ENCODE results near the gene DDA1.

Gene DDA1

GRCh38 chr19:17314007-17314593 lies 4.7 kb downstream of the DDA1 start:
- no peak overlapping the region for H3K4me3 ChIP-seq (ENCODE audit: low read length in 2 of 2)
- H3K9me3 ChIP-seq (ENCODE audit: control insufficient read depth in 2 of 2, low read length in 2 of 2) = no peaks in the 10 kb centered on the region
- H3K27ac ChIP-seq (ENCODE audit: low read length) = no peak overlapping the region
- H3K27me3 ChIP-seq (ENCODE audit: control insufficient read depth in 1 of 2, insufficient read depth in 2 of 2, low read length in 2 of 2) = no peaks in the 10 kb centered on the region
- H3K36me3 ChIP-seq (ENCODE audit: control insufficient read depth in 2 of 2, insufficient read depth in 2 of 2, low read length in 2 of 2) = peaks cover 18 to 21% of the 10 kb centered on the region in 2 donors
- H3K4me1 ChIP-seq (ENCODE audit: control insufficient read depth, insufficient read depth, low read length) = peaks cover 23% of the 10 kb centered on the region
- no peak overlapping the region for H3K9ac ChIP-seq (ENCODE audit: low read length in 2 of 2)

DNA sequence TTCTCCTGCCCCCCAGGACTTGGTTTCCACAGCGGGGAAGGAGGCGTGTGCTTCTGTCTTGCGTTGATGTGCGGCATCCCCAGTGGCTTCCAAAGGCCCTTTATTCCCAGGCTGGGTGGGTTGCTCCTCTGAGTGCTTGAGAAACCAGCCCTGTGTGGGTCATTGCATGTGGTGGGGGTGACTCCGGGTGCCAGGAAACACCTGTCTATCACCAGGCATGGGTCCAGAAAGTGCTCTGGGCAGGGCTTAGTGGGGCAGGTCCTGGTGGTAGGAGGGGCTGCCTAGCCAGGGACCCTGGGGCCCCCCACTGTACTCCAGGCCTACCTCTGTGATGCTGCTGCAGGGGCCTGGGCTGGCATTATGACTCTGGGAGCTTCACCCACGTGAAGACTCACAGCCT lies 9.6 kb downstream of the DDA1 start:
- no peak overlapping the region for H3K4me3 ChIP-seq (ENCODE audit: low read length in 2 of 2)
- peaks cover 4% of the 10 kb centered on the region for H3K4me1 ChIP-seq (ENCODE audit: control insufficient read depth, insufficient read depth, low read length)
- no peaks in the 10 kb centered on the region for H3K9me3 ChIP-seq (ENCODE audit: control insufficient read depth in 2 of 2, low read length in 2 of 2)
- H3K27ac ChIP-seq (ENCODE audit: low read length) = no peak overlapping the region
- H3K36me3 ChIP-seq (ENCODE audit: control insufficient read depth in 2 of 2, insufficient read depth in 2 of 2, low read length in 2 of 2) = peaks cover 24 to 30% of the 10 kb centered on the region in 2 donors
- H3K27me3 ChIP-seq (ENCODE audit: control insufficient read depth in 1 of 2, insufficient read depth in 2 of 2, low read length in 2 of 2) = no peaks in the 10 kb centered on the region
- H3K9ac ChIP-seq (ENCODE audit: low read length in 2 of 2) = no peak overlapping the region

DNA sequence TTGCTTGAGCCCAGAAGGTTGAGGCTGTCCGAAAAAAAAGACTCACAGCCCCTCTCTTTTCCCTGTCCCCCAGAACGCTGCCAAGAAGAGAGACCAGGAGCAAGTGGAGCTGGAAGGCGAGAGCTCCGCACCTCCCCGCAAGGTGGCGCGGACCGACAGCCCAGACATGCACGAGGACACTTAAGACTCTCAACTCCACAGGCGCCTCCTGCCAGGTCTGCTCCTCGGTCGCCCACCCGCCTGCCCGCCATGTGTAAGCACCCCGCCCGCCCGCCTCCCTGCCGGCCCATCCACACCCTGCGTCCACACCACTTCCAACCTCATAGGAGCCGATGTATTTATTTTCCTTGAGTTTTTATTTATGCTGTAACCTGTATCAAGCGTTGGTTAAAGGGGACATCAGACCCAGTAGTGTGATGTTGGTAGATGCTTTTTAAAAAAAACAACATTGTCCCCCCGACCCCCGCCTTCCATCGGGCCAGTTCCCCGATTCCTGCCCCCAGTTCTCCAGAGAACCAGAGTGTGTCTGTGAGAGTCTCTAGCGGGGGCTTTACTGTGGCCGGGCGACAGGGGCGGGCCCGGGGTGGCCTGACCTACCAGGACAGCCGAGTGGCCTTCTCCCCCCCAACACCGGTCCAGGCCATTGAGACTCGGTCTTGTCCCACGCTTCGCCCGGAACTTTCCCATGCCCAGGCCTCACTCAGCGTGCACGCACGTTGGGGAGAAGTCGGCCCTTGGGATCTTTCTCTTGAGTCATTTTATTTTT lies 10.3 kb downstream of the DDA1 start:
- Histone ChIP-seq H3K9me3 (ENCODE audit: control insufficient read depth in 2 of 2, low read length in 2 of 2) (no peaks in the 10 kb centered on the region), H3K36me3 (ENCODE audit: control insufficient read depth in 2 of 2, insufficient read depth in 2 of 2, low read length in 2 of 2) (peaks cover 17 to 23% of the 10 kb centered on the region in 2 donors), H3K27me3 (ENCODE audit: control insufficient read depth in 1 of 2, insufficient read depth in 2 of 2, low read length in 2 of 2) (no peaks in the 10 kb centered on the region), H3K9ac (ENCODE audit: low read length in 2 of 2) (no peak overlapping the region), H3K4me3 (ENCODE audit: low read length in 2 of 2) (no peak overlapping the region), H3K4me1 (ENCODE audit: control insufficient read depth, insufficient read depth, low read length) (peaks cover 4% of the 10 kb centered on the region), H3K27ac (ENCODE audit: low read length) (no peak overlapping the region)

DNA sequence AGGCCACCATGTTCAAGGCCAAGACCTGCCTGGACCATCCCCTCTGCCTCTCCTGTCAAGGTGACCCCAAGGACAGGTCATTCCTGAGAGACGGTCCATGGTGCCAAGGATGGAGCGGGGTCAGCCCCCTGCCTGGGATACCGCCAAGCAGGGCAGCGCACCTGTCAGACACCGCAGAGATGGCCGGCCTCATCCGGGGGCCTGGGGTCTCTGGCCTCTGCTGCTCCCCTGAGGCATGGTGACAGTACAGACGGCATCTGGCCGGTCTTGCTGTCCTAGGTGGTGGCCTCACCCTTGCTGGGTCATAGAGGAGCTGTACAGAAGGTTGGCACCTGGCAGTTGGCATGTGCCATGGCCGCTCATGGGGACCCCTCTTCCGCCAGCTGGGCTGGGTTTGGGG lies 11.1 kb downstream of the DDA1 start:
- peaks cover 7% of the 10 kb centered on the region for H3K4me1 ChIP-seq (ENCODE audit: control insufficient read depth, insufficient read depth, low read length)
- no peak overlapping the region for H3K4me3 ChIP-seq (ENCODE audit: low read length in 2 of 2)
- no peak overlapping the region for H3K27ac ChIP-seq (ENCODE audit: low read length)
- no peak overlapping the region for H3K9ac ChIP-seq (ENCODE audit: low read length in 2 of 2)
- H3K27me3 ChIP-seq (ENCODE audit: control insufficient read depth in 1 of 2, insufficient read depth in 2 of 2, low read length in 2 of 2) = no peaks in the 10 kb centered on the region
- H3K36me3 ChIP-seq (ENCODE audit: control insufficient read depth in 2 of 2, insufficient read depth in 2 of 2, low read length in 2 of 2) = peaks cover 15 to 20% of the 10 kb centered on the region in 2 donors
- no peaks in the 10 kb centered on the region for H3K9me3 ChIP-seq (ENCODE audit: control insufficient read depth in 2 of 2, low read length in 2 of 2)

GRCh38 chr19:17321655-17322489 lies 12.5 kb downstream of the DDA1 start:
- Histone ChIP-seq H3K9me3 (ENCODE audit: control insufficient read depth in 2 of 2, low read length in 2 of 2) (no peaks in the 10 kb centered on the region), H3K27me3 (ENCODE audit: control insufficient read depth in 1 of 2, insufficient read depth in 2 of 2, low read length in 2 of 2) (no peaks in the 10 kb centered on the region), H3K36me3 (ENCODE audit: control insufficient read depth in 2 of 2, insufficient read depth in 2 of 2, low read length in 2 of 2) (peaks cover 9 to 13% of the 10 kb centered on the region in 2 donors), H3K4me3 (ENCODE audit: low read length in 2 of 2) (no peak overlapping the region), H3K9ac (ENCODE audit: low read length in 2 of 2) (no peak overlapping the region), H3K27ac (ENCODE audit: low read length) (no peak overlapping the region), H3K4me1 (ENCODE audit: control insufficient read depth, insufficient read depth, low read length) (peaks cover 7% of the 10 kb centered on the region)

GRCh38 chr19:17322854-17323253 lies 13.5 kb downstream of the DDA1 start:
- Histone ChIP-seq H3K9me3 (ENCODE audit: control insufficient read depth in 2 of 2, low read length in 2 of 2) (no peaks in the 10 kb centered on the region), H3K36me3 (ENCODE audit: control insufficient read depth in 2 of 2, insufficient read depth in 2 of 2, low read length in 2 of 2) (peaks cover 9 to 13% of the 10 kb centered on the region in 2 donors), H3K4me3 (ENCODE audit: low read length in 2 of 2) (no peak overlapping the region), H3K27ac (ENCODE audit: low read length) (no peak overlapping the region), H3K27me3 (ENCODE audit: control insufficient read depth in 1 of 2, insufficient read depth in 2 of 2, low read length in 2 of 2) (no peaks in the 10 kb centered on the region), H3K4me1 (ENCODE audit: control insufficient read depth, insufficient read depth, low read length) (peaks cover 12% of the 10 kb centered on the region), H3K9ac (ENCODE audit: low read length in 2 of 2) (no peak overlapping the region)

DNA sequence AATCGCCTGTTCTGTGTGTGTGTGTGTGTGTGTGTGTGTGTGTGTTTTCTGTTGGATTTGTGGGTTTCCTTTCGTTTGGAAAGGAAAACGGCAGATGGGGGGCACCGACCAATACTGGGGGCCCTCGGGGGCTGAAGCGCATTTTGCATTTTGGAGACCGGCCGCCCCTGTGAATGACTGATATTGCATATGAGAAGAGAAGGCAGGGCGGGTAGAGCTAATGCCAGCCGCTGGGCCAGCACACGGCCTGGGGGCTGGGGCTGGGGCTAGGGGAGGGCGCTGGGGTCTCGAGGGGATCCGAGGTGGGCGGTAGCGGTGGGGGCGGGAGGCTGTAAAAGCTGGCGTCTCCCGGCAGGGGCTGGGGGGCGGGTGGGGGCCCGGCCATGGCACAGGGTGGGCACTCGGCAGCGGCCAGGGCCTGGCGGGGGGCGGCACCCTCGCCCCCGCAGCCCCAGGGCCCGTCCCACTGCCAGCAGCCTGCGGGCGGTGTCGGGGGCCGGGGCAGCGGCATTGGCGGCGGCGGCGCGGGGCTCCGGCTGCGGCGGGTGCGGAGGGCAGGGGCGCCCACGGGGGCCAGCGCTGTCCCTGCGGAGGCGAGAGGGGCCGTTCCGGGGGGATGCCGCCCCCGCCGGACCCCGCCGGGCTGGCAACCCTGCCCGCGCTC lies 14.1 kb downstream of the DDA1 start:
- no peaks in the 10 kb centered on the region for H3K27me3 ChIP-seq (ENCODE audit: control insufficient read depth in 1 of 2, insufficient read depth in 2 of 2, low read length in 2 of 2)
- H3K36me3 ChIP-seq (ENCODE audit: control insufficient read depth in 2 of 2, insufficient read depth in 2 of 2, low read length in 2 of 2) = peaks cover 9 to 13% of the 10 kb centered on the region in 2 donors
- H3K4me1 ChIP-seq (ENCODE audit: control insufficient read depth, insufficient read depth, low read length) = peaks cover 18% of the 10 kb centered on the region
- no peak overlapping the region for H3K9ac ChIP-seq (ENCODE audit: low read length in 2 of 2)
- H3K9me3 ChIP-seq (ENCODE audit: control insufficient read depth in 2 of 2, low read length in 2 of 2) = no peaks in the 10 kb centered on the region
- no peak overlapping the region for H3K4me3 ChIP-seq (ENCODE audit: low read length in 2 of 2)
- no peak overlapping the region for H3K27ac ChIP-seq (ENCODE audit: low read length)

- peaks cover 21% of the 10 kb centered on the region for H3K4me1 ChIP-seq (ENCODE audit: control insufficient read depth, insufficient read depth, low read length)
- H3K9ac ChIP-seq (ENCODE audit: low read length in 2 of 2) = no peak overlapping the region
- H3K27ac ChIP-seq (ENCODE audit: low read length) = no peak overlapping the region
- peaks cover 0 to 2% of the 10 kb centered on the region in 2 donors for H3K27me3 ChIP-seq (ENCODE audit: control insufficient read depth in 1 of 2, insufficient read depth in 2 of 2, low read length in 2 of 2)
- peaks cover 9 to 12% of the 10 kb centered on the region in 2 donors for H3K36me3 ChIP-seq (ENCODE audit: control insufficient read depth in 2 of 2, insufficient read depth in 2 of 2, low read length in 2 of 2)
- no peaks in the 10 kb centered on the region for H3K9me3 ChIP-seq (ENCODE audit: control insufficient read depth in 2 of 2, low read length in 2 of 2)
- no peak overlapping the region for H3K4me3 ChIP-seq (ENCODE audit: low read length in 2 of 2)
Measured at GRCh38 chr19:17323964-17324332, 14.6 kb downstream of the DDA1 start.

DNA sequence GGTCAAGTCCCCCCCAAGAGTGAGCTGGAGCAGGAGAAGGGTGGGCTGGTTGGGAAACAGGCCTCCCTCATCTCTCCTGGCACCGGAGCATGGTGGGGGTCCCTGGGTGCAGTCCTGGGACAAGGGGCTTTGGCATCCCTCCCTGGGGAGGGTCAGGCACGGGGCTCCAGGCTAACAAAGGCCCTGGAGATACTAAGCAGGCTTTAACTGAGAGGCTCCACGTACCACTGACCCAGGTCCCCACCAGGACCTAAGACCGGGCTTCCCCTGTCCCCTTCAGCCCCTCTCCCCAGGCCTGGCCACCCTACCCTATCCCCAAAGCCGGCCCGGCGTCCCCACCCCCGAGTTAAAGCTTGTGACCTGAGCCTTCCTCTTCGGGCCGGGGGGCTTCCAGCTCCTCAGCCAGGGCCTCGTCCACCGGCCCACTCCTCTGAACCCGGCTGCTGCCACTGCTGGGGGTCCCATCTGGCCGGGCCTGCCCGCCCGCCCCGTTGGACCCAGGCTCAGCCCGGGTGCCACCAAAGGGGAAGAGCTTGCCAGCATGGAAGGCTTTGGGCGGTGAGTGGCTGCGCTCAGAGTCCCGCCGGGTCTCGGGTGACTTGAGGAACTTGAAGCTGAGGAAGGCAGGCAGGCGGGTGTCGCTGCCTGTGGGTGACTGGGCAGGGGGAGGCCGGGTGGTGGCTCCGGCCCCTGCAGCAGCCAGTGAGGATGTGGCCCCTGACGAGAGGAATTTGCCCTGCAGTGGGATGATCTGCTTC lies 15.2 kb downstream of the DDA1 start:
- peaks cover 0 to 8% of the 10 kb centered on the region in 2 donors for H3K27me3 ChIP-seq (ENCODE audit: control insufficient read depth in 1 of 2, insufficient read depth in 2 of 2, low read length in 2 of 2)
- peaks cover 9 to 11% of the 10 kb centered on the region in 2 donors for H3K36me3 ChIP-seq (ENCODE audit: control insufficient read depth in 2 of 2, insufficient read depth in 2 of 2, low read length in 2 of 2)
- no peak overlapping the region for H3K27ac ChIP-seq (ENCODE audit: low read length)
- no peaks in the 10 kb centered on the region for H3K9me3 ChIP-seq (ENCODE audit: control insufficient read depth in 2 of 2, low read length in 2 of 2)
- H3K9ac ChIP-seq (ENCODE audit: low read length in 2 of 2) = no peak overlapping the region
- H3K4me3 ChIP-seq (ENCODE audit: low read length in 2 of 2) = no peak overlapping the region
- peaks cover 27% of the 10 kb centered on the region for H3K4me1 ChIP-seq (ENCODE audit: control insufficient read depth, insufficient read depth, low read length)

- Histone ChIP-seq H3K27me3 (ENCODE audit: control insufficient read depth in 1 of 2, insufficient read depth in 2 of 2, low read length in 2 of 2) (peaks cover 0 to 14% of the 10 kb centered on the region in 2 donors), H3K36me3 (ENCODE audit: control insufficient read depth in 2 of 2, insufficient read depth in 2 of 2, low read length in 2 of 2) (peaks cover 6 to 11% of the 10 kb centered on the region in 2 donors), H3K4me3 (ENCODE audit: low read length in 2 of 2) (no peak overlapping the region), H3K27ac (ENCODE audit: low read length) (no peak overlapping the region), H3K4me1 (ENCODE audit: control insufficient read depth, insufficient read depth, low read length) (peaks cover 29% of the 10 kb centered on the region), H3K9me3 (ENCODE audit: control insufficient read depth in 2 of 2, low read length in 2 of 2) (no peaks in the 10 kb centered on the region), H3K9ac (ENCODE audit: low read length in 2 of 2) (no peak overlapping the region)
Measured at GRCh38 chr19:17325133-17325532, 15.8 kb downstream of the DDA1 start.
